Right ventricle myocardium superior (tissue), 1 donor: Measurements from ENCODE around the gene NFRKB. TPM values are rescaled to one million over a fixed set of nuclear protein-coding genes. Genes with fewer than 3 reads are reported as not detected.
A peak's percentile ranks its signal among the peaks of the same experiment; 100 is the strongest.

Experiments used
- ATAC-seq: fragments of 200-7000 bp; cut with Tn5 transposase; one replicate; pipeline ENCODE4 v1.9.1; 2020; ENCODE audit warnings: mild to moderate bottlenecking; ENCODE audit not compliant: poor library complexity
- DNase-seq: peaks from one replicate; pipeline ENCODE4 v3.0.0-alpha.2; 2020
- intact Hi-C: fragments of 100-400 bp; cut with DNase I; formaldehyde crosslinking; loops from one replicate; pipeline ENCODE4 v1.11.2; 2022
- long read RNA-seq: library from polyadenylated mRNA; unstranded; transcript quantifications from one replicate; pipeline ENCODE4 v2.0.0, GENCODE V29; 2021
- total RNA-seq: library from RNA; stranded (reverse); fragmentation: NEBNext Ultra II Directional; extraction: Animal tissue kit (Norgen Biotek cat#: 25700); gene quantifications from one replicate; pipeline ENCODE4 v1.2.1, GENCODE V29; 2021
- donor health status: DM: no; HTN: yes; CAD: no; lungs with severe emphysema.

The NFRKB gene
- 9.5 TPM for total RNA-seq
- long read RNA-seq, partial matches to known transcripts, result 12 of 27 reads
- long read RNA-seq, other reads (novel, unspliced or antisense), result 15 of 27 reads

DNA sequence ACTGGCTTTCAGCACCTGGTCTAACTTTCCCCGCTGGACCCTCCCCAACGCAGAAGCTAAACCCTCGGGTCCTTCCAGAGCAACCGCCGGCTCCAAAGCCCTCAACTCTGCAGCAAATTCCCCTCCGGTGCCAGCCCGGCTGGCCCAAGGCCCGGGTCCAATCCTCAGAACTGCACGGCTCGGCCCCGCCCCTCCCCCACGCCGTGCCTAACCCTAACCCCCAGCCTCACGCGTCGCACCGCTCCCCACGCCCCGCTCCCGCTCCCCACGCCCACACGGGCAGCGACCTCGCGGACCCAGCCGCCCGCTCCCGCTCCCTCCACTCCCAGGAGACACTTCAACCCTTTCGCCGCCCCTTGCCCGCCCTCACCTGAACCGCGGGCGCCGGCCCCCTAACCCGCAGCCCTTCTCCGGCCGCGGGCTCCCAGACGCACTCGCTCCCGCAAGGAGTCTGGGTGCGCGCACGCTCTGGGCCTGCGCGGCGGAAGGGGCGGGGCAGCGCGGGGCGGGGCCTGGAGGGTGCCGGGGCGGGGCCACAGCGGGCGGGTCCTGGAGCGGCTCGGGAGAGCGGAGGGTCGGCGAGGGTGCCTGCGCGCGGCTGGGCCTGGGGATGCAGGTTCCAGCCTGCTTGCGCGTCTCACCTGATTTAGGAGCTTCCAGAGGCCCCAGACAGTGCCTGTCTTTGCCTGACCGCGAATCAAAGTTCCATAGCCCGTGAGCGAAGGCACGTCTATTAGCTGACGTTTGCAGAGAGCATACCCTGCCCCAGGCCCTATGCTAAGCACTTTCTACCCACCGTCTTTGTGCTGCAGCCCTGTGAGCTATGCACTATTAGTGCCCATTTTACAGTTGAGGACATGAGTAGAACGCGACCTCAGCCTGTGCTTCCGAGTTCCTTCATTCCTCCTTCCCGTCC is at the start of gene NFRKB:
NFRKB (minus strand) TSS at position 453 of the 916 bp plus-strand sequence. CDS start 2,729 bp downstream, outside the sequence.
- ATAC-seq (peak; percentile 100), DNase-seq (peak; percentile 94)
- intact Hi-C loops, result no loop called here

DNA sequence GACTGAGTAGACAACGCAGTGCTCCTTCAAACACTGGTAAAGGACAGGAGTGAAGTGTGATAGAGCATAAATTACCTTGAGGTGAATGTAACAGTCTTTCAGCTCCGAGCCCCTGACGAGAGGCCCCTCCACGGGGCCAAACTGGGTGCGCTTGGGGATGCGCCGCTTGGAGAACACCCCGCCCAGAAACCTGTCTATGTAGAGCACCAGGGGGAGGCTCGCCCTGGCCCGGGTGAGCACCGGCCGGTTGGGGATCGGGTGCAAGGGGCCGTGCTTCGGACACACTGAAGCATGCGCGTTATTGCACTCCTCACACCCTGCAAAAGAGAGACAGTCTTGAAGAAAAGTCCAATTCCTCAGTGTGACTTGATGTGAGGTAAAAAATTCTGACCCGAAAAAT is 49.3 kb upstream of the NFRKB start:
- ATAC-seq (no peak), DNase-seq (no peak)
- intact Hi-C loops, result no loop called here

DNA sequence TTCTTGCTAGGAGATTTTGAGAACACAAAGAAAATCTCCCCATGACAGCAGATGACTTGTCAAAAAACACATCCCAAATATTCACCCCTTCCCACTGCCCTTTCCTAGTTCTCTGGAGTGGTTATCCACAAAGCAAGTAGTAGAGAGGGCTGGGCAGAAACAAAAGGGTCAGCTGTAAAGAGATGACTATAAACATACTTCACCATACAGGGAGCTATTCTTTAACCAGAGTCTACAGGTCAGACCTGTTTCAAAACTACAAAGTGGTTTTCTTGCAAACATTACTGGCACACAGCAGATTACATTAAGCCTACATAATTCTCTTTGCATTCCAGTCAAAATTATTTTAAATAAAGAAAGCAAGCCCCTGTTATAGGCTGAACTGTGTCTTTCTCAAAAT is 47.7 kb upstream of the NFRKB start:
- DNase-seq (no peak), ATAC-seq (no peak)
- intact Hi-C loops, result no loop called here

DNA sequence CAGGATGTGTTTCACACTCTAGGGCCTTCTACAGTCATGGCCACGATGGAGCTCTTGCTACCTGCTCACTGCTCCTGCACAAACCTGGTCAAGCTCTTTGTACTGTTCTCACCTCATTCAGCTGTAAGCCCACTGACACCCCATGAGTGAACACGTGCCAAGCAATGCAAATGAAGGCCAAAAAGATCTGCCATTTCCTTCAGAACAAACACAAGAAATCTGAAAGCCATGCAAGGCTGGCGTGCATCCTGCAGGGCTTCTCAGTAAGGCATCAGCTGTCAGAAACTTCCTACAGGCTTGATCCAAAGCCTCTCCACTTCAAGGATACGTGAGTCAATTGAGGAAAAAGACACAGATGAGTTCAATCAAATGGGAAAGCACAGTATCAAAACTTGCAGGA is 44.1 kb upstream of the NFRKB start:
- ATAC-seq (no peak), DNase-seq (no peak)
- intact Hi-C loops, result no loop called here

DNA sequence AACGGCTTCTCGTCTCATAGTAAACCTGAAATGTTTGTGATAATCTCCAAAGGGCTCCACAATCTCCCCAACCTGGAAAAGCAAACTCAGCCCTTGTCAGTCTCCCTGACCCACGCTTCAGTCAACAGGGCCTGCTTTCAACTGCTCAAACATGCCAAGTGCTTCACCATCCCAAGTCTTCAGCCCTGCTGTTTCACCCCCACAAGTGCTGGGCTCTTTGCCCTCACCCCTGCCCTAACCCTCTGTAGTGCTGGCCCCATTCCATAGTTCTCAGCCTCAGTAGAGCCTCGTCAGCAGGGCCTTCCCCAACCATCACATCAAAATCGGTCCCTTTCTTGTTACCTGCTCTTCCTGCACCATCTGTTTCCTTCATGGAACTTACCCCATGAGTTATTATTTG is 43.4 kb upstream of the NFRKB start:
- no peak for ATAC-seq
- no peak for DNase-seq
- intact Hi-C loops, result no loop called here

DNA sequence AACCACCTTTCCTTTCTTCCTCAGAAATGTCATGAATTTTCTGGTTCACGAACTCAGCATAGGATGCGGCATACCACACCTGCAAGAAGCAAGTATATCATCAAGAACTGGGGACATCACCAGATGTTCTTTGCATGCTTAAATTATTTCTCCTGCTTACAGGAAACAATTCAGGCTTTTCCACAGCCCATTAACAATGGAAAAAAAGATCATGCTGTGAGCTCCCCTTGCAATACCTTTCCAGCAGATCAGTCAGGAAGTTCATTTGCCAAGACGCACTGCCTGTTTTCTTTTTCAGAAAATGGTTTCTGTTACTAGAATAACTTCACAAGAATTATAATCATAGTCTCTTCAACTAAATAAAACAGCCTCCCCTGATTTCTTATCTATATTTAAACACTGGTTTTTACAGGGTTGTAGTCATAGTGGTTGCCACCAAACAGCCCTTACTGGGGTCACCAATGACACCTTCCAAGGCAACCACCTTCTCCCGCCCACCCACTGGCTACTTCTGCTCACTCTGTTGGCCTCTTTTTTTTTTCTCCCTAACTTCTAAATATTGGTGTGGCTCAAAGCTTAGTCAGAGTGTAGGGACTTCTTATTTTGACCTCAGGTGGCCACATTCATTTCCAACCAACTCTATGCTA is 42.3 kb upstream of the NFRKB start:
- intact Hi-C loops, result no loop called here
- DNase-seq (no peak), ATAC-seq (no peak)

DNA sequence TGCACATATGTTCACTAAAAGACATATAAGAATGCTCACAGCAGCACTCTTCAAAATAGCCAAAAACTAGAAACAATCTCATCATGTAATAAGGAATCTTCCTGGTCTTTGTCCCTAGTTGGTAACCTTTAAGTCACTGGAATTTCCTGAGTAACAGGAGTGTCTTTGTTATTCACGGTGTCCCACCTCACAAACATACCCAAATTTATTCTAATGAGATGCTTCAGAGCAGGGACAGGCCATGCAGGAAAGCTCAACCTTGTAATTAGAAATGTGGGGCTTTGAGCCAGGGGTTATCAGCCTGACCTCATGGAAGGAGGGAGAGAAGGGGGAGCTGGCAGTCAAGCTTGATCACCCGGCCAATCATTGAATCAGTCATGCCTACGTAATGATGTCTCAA is 40.3 kb upstream of the NFRKB start:
- intact Hi-C loops, result no loop called here
- ATAC-seq, result no peak
- no peak for DNase-seq

DNA sequence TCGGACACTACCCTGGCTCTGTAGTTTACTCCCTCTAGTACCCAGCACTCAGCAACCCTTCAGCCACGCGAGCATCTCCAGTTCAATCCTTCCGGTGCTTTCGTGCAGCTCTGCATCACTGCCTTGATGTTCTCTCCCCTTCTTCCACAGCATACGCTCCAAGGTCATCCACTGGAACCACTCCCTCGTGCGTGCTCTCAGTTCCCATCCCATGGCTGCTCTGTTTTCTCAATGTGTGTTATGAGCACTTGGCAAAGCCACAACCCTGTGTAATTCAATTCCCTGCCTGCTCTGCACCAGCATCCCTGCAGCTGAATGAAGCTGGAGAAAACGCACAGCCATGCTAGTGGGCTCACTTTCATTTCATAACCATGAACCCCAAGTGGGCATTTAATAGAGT is 38.5 kb upstream of the NFRKB start:
- no peak for ATAC-seq
- DNase-seq, result no peak
- intact Hi-C loops, result no loop called here

DNA sequence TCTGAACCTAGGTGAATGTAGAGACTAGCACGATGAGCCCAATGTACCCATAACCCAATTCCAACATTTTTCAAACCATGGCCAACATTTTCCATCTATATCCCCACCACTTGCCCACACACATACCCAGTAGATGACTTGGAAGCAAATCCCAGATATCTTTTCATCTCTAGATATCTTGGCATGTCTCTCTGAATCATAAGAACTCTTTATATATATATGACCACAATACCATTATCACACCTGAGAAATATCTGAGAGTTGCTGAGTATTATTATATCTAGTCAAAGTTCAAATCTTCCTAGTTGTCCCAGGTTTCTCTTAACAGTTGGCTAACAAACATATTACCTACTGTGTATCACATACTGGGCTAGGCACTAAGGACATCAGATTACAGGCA is 37.9 kb upstream of the NFRKB start:
- intact Hi-C loops, result no loop called here
- DNase-seq, result no peak
- ATAC-seq, result no peak

DNA sequence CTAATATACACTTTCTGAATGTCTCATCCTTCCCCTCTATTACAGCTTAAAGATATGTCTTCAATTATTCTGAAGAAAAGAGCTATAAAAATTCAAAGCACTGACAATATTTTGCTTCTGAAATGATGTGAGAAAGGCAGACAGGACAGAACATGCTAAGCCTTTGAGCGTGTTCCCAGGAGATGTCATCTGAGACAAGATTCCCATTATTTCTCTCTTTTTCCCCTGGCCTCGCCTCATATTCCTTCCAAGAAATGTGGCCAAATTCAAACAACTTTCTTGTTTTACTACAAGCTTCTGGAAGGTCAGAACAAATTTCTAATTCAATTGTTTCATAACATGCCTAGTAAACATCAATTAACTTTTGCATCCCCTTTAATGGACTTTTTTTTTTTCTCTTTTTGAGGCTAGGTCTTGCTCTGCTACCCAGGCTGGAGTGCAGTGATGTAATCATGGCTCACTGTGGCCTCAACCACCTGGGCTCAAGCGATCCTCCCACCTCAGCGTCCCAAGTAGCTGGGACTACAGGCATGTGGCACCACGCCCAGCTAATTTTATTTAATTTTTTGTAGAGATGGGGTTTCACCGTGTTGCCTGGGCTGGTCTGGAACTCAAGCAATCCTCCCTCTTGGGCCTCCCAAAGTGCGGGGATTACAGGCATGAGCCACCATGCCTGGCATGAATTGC is 37.1 kb upstream of the NFRKB start:
- no peak for ATAC-seq
- no peak for DNase-seq
- intact Hi-C loops, result no loop called here

DNA sequence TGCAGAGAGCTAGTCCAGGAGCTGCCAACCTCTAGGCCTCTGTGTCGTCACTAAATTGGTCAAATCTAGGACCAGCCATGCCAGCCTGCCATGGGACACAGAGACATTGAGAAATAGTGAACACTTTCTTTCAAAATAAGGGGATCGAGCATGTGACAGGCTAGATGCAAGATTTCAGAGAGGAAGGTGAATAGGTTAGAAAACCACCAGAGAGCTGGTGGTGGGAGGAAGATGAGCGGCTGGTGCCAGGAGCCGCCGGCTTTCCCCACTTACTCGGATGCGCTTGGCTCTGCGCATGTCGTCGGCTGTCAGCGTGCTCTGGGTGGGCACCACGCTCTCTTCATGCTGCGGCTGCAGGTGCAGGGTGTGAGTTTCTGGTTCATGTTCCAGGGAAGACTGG is 35.4 kb upstream of the NFRKB start:
- intact Hi-C loops, result no loop called here
- no peak for ATAC-seq
- no peak for DNase-seq

DNA sequence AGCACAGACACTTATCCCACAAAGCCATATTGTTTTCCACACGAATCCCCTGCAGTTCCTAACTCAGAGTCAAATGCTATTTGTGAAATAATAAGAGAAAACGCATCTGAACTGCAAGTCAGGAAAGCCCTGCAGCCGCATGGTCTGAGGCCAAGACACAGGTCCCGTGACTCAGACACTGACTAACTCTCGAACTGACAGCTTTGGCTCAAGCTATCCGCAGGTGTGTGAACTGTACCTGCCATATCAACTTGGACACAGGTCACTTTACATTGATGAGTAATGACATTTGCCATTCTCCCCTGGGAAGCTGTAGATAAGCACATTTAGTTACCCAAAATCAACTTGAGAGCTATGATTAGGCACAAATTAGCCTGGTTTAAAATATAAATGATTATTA is 34.9 kb upstream of the NFRKB start:
- intact Hi-C loops, result no loop called here
- ATAC-seq, result no peak
- DNase-seq, result no peak

DNA sequence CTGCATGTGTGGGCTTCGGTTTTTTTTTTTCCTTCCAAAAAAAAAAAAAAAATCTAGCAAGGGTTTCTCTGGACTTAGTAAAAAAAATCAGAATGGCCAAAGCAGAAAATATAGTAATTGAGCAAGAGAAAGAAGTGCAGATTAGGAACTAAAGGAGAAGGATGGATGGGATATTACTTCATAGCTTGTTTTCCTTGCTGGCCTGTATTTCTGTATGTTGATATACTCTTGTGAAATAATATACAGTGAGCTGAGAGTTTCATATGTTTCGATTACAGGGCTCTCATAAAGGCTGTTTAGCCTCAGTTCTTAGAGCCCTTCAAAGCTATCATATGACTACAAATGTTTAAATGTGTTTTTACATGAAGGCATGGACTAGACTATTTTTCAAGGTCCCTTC is 34.3 kb upstream of the NFRKB start:
- intact Hi-C loops, result no loop called here
- DNase-seq (no peak), ATAC-seq (no peak)

DNA sequence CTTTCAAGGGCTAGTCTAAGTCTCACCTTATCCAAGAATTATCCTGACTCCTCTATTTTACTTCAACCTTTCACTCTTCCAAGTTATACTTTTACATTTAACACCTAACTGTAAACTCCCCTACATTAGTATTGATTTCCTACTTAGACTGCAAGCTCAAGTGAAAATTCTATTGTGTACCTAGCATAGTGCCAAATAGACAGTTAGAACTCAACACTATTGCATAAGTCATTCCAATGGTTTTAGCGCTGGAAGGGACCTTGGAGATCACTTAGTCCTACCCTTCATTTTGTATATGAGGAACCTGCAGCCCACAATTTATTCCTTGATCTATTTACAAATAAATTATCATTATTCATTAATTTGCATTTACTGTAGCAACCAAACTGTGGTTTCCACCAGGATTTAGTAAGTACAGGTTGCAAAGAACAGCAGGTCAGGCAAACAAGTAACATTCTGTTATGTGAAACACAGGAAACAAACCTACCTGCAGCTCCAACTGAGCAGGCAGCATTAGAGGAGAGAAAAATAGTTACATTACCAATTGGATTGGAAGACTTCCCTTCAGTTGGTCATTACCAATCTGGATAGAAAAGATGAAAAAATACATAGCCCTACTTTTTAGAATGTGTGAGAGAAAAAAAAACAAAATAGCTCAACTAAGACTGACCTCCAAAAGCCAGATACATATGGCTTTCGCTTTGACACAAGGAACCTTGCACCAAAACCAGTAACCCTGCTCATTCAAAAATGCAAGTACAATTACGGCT is 33.7 kb upstream of the NFRKB start:
- ATAC-seq (no peak), DNase-seq (no peak)
- intact Hi-C loops, result no loop called here

DNA sequence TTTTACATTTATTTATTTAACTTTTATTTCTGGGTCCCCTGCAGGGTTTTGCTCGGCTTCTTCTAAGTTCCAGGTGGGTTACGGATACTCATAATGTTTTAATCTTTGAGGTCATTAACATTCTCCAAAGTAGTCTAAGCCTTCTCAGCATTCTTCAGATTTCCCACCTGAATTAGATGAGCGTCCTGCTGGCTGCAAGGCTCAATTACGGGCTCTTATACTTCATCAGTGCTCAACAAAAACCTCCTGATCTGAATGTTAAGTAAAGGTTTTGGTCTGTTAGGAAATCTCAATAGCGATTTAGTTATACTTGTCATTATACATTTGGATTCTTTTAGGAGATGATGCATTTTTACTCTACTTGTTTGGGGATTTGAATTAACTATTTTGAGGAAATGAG is 27.3 kb upstream of the NFRKB start:
- ATAC-seq (no peak), DNase-seq (no peak)
- intact Hi-C loops, result loop anchor here (5.0 kb wide), 1 partner anchor 210 kb away; no protein-coding TSS in a partner anchor

DNA sequence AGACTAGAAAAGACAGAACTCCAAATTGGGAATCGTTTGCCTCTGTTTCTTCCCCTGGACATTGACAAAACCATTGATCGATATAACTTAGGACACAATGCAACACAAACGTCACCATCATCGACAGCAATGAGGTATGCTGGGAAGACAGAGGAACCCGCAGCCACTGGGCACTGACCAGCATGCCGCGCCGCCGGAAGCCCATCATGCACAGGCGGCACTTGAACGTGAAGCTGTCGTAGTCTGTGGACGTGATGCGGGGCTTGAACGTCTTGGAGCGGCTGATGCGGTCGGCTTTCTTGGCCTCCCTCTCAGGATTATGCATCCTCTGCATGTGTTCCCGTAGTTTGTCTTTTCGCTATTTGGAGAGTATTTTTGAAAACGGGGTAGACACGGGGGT is 23.0 kb upstream of the NFRKB start:
- intact Hi-C loops, result no loop called here
- no peak for DNase-seq
- no peak for ATAC-seq

DNA sequence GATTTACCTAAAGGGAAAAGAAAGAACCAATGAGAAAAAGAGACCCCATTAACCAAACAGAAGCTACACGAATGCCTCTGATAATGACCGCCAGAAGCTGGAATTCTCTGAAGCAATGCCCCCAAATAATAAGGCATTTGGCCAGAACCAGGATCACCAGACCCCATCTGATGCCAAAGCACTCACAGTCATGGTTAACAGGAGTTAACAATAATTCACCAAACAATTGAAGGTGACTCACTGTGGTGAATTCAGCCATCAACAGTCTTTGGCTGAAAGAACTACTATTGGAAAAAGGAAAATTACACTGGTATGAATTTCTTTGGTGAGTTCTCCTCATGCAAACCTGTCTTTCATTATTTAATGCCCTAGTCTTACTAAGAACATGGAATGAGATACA is 21.9 kb upstream of the NFRKB start:
- ATAC-seq, result no peak

DNA sequence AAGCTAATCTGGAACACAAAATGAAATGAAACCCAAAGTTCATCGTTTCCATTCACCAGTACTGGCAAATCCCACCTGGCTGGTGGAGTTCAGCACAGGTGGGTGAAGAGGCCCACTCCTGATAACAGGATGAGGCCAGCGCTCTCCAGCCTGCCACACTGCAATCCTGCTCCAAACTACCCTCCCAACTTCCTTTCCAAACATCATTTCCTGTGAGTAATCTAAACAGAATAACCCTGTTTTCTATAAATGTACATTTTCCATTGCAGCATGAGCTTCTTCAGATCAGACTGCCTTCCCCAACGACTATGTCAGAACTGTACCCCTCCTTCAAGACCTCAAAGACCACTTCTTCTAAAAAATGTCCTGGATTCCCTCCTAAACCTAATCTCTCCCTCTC is 15.9 kb upstream of the NFRKB start:
- intact Hi-C loops, result no loop called here
- DNase-seq (no peak), ATAC-seq (no peak)

More for the DNA sequence above, 21.9 kb upstream of the NFRKB start:
- DNase-seq, result no peak
- intact Hi-C loops, result no loop called here

DNA sequence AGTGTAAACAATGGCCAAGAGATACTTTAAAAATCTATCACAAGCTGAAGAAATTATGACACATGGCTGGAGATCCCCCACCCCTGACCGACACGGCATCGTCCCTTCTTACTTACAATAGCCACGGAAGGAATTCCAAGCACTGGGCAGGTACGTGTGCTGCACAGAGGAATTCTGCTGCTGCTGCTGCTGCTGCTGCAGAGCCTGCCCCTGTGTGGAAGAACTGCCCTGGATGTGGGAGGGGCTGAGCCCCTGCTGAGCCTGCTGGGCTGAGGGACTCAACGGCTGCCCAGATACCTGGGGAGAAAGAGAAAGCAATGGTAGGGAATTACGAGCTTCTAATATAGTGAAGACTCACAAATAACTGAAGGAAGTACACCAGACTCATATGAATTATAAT is 15.0 kb upstream of the NFRKB start:
- no peak for ATAC-seq
- no peak for DNase-seq
- intact Hi-C loops, result no loop called here
